Measurements from ENCODE around the gene FHDC1. TPM values are rescaled to one million over a fixed set of nuclear protein-coding genes. Genes with fewer than 3 reads are reported as not detected.

FHDC1 gene
- total and polyA plus RNA-seq, 2 experiments from 2014 or later = 0.18 TPM; not detected in 1

DNA sequence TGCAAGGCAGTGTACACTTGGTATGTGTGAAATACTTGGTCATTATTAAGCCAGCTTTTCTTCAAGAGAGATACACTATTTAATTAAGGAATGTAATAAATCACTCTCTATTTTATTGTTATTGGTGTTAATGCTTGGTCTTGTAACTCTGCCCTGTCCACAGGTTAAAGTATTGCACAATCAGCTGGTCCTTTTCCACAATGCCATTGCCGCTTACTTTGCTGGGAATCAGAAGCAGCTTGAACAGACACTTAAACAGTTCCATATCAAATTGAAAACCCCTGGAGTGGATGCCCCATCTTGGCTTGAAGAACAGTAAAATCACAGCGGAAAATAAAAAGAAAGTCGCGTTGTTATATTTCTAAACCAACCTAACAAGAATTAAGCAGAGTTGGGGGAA is 26.2 kb upstream of the FHDC1 start:
- no peaks in the 10 kb centered on the region for H3K4me1 ChIP-seq (ENCODE audit: low read depth)
- H3K27ac ChIP-seq = no peak overlapping the region
- TF ChIP-seq, protein P1, sequence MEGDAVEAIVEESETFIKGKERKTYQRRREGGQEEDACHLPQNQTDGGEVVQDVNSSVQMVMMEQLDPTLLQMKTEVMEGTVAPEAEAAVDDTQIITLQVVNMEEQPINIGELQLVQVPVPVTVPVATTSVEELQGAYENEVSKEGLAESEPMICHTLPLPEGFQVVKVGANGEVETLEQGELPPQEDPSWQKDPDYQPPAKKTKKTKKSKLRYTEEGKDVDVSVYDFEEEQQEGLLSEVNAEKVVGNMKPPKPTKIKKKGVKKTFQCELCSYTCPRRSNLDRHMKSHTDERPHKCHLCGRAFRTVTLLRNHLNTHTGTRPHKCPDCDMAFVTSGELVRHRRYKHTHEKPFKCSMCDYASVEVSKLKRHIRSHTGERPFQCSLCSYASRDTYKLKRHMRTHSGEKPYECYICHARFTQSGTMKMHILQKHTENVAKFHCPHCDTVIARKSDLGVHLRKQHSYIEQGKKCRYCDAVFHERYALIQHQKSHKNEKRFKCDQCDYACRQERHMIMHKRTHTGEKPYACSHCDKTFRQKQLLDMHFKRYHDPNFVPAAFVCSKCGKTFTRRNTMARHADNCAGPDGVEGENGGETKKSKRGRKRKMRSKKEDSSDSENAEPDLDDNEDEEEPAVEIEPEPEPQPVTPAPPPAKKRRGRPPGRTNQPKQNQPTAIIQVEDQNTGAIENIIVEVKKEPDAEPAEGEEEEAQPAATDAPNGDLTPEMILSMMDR (IDR thresholded peaks at IDR 0.05; ENCODE audit: low read depth, low read length) = no peak
- DNase-seq (ENCODE audit: low read depth in 1 of 2, low spot score in 1 of 2) = no peak
- H3K36me3 ChIP-seq = no peaks in the 10 kb centered on the region
- no peaks in the 10 kb centered on the region for H3K27me3 ChIP-seq
- H3K9me3 ChIP-seq (ENCODE audit: low read depth) = no peaks in the 10 kb centered on the region
- H3K4me3 ChIP-seq = no peak overlapping the region

DNA sequence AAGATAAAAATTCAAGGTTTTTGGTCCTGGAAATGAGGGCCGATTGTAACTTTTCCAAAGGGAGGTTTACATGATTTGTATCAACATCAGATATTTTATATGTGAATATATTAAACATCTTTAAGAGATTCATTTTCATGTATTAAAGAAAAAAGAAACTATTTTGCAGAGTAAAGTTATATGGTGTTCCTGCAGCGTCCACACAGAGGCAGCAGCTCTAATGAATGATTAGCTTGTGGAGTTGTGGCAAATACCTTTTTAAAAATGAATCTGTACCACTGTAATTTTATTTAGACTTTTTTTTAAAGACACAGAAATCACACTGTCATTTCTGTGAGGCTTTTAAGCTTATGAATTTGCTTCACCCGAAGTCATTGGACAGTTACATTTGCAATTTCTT is 25.6 kb upstream of the FHDC1 start:
- Histone ChIP-seq H3K4me3 (no peak overlapping the region), H3K27me3 (no peaks in the 10 kb centered on the region), H3K27ac (no peak overlapping the region), H3K4me1 (ENCODE audit: low read depth) (no peaks in the 10 kb centered on the region), H3K36me3 (no peaks in the 10 kb centered on the region), H3K9me3 (ENCODE audit: low read depth) (no peaks in the 10 kb centered on the region)
- TF ChIP-seq, protein P1 (IDR thresholded peaks at IDR 0.05; ENCODE audit: low read depth, low read length) = no peak
- DNase-seq (ENCODE audit: low read depth in 1 of 2, low spot score in 1 of 2) = no peak

DNA sequence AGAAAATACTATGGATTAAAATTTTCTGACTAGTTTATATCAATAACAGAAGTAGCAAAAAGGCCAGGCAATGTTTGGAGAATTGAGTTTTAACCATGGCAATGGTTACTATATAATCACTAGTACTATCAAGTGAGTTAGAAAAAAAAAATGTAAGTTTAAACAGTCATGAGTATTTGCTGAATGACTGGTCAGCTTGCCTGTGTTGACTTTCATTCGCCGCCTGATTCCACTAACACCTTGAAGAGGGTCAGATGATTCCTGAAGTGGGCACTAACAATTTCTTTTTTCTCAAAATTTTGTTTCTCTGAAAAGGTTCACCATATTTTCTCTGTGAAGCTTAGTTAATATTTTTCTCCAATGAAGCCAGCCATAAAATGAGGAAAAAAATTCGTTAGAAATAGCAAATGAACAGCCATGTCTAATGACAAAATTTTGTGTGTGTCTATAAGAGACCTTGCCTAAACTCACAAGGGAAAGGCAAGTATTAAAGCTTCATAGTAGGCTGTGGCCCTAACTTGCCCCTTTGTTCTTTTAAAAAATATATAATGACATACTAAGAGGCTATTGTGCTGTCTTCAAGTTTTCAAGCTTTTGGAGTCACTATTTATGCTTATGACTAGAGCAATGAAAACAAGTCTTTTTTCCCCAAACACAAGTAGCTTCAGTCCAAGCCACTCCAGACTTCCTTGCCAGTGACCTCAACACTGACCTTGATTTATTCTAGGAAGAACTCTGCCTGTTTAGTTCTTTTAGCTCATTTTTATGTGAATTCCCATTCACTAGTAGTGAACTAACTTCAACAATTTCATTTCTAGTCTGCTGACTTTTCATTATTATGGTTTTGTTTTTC is 18.4 kb upstream of the FHDC1 start:
- no peak for DNase-seq (ENCODE audit: low read depth in 1 of 2, low spot score in 1 of 2)
- Histone ChIP-seq H3K27me3 (no peaks in the 10 kb centered on the region), H3K4me3 (no peak overlapping the region), H3K36me3 (no peaks in the 10 kb centered on the region), H3K9me3 (ENCODE audit: low read depth) (peaks cover 5% of the 10 kb centered on the region), H3K4me1 (ENCODE audit: low read depth) (no peaks in the 10 kb centered on the region), H3K27ac (no peak overlapping the region)
- TF ChIP-seq, protein P1 (IDR thresholded peaks at IDR 0.05; ENCODE audit: low read depth, low read length) = no peak

DNA sequence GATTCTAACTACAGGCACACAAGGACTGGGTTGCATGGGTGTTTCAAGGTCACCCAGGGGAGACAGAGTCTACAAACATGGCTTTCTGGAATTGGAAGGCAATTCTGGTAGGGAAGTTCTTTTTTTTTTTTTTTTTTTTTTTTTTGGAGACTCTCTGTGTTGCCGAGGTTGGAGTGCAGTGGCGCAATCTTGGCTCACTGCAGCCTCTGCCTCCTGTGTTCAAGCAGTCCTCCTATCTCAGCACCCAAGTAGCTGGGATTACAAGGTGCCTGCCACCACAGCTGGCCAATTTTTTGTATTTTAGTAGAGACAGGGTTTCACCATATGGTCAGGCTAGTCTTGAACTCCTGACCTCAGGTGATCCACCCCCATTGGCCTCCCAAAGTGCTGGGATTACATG is 16.3 kb upstream of the FHDC1 start:
- TF ChIP-seq, protein P1 (IDR thresholded peaks at IDR 0.05; ENCODE audit: low read depth, low read length) = no peak
- Histone ChIP-seq H3K27ac (no peak overlapping the region), H3K4me3 (no peak overlapping the region), H3K36me3 (no peaks in the 10 kb centered on the region), H3K27me3 (no peaks in the 10 kb centered on the region), H3K9me3 (ENCODE audit: low read depth) (peaks cover 5% of the 10 kb centered on the region), H3K4me1 (ENCODE audit: low read depth) (no peaks in the 10 kb centered on the region)
- no peak for DNase-seq (ENCODE audit: low read depth in 1 of 2, low spot score in 1 of 2)

DNA sequence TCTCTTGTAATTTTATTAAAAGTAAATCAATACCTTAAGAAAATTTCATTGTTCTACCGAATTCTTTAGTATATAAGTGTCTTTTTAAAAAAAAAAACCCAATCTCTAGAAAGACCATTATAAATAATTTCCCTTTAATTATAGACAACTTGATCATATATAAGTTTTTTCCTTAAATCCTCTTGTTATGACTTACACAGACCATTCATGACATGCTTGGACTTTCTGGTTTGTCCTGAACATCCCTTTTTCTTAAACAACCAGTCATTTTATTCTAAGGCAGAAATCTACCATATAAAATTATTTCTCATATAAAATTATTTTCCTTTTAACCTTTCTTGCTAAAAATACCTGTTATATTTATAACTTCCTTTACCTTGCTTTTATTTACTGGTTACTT is 15.4 kb upstream of the FHDC1 start:
- Histone ChIP-seq H3K4me1 (ENCODE audit: low read depth) (no peaks in the 10 kb centered on the region), H3K27ac (no peak overlapping the region), H3K4me3 (no peak overlapping the region), H3K9me3 (ENCODE audit: low read depth) (peaks cover 5% of the 10 kb centered on the region), H3K27me3 (no peaks in the 10 kb centered on the region), H3K36me3 (no peaks in the 10 kb centered on the region)
- TF ChIP-seq, protein P1 (IDR thresholded peaks at IDR 0.05; ENCODE audit: low read depth, low read length) = no peak
- peak in 1 of 2 donors; percentile 13 for DNase-seq (ENCODE audit: low read depth in 1 of 2, low spot score in 1 of 2)
